ENCODE measurements around the gene MACROD2. TPM values are rescaled to one million over a fixed set of nuclear protein-coding genes. Genes with fewer than 3 reads are reported as not detected.

Gene MACROD2
- total RNA-seq, 1 experiment from 2014 or later = 1.6 TPM

- no peaks in the 10 kb centered on the region for H3K23me2 ChIP-seq (ENCODE audit: insufficient read length, low read depth, low read length, poor library complexity, severe bottlenecking)
Observed at GRCh38 chr20:15603506-15603905, 1608.2 kb downstream of the MACROD2 start.

More at GRCh38 chr20:15603506-15603905, 1608.2 kb downstream of the MACROD2 start:
- H3K23ac ChIP-seq (ENCODE audit: insufficient read length, low read depth, low read length) = no peak overlapping the region
- no peak overlapping the region for H4K8ac ChIP-seq (replicated peaks; ENCODE audit: insufficient read length, low read depth, low read length)
- H4K91ac ChIP-seq (ENCODE audit: insufficient read length, low read depth, low read length) = no peak overlapping the region
- no peaks in the 10 kb centered on the region for H3K9me3 ChIP-seq (ENCODE audit: control insufficient read depth, low read depth, low read length)
- no peaks in the 10 kb centered on the region for H3K79me2 ChIP-seq (ENCODE audit: insufficient read depth, low read length)
- no peak overlapping the region for H3K27ac ChIP-seq (ENCODE audit: insufficient read length, low read depth, low read length)
- H3K4me1 Mint-ChIP-seq = peaks cover 2 to 3% of the 10 kb centered on the region in 2 experiments; a peak in 1 of 4 replicates
- no peak overlapping the region for H3K18ac ChIP-seq (ENCODE audit: insufficient read length, low read depth, low read length)
- no peaks in the 10 kb centered on the region for H3K36me3 Mint-ChIP-seq (ENCODE audit: insufficient read depth in 1 of 3, low read depth in 3 of 3)
- H2BK5ac ChIP-seq (ENCODE audit: insufficient read length, low read length) = no peak overlapping the region
- no peak overlapping the region for H3K4me2 ChIP-seq (ENCODE audit: insufficient read depth, insufficient read length, low read length)
- no peak overlapping the region for H3K9ac ChIP-seq (ENCODE audit: extremely low read depth, insufficient read length, low read length)
- H3K79me1 ChIP-seq (ENCODE audit: insufficient read depth, low read depth, low read length, poor library complexity, severe bottlenecking) = no peaks in the 10 kb centered on the region
- no peaks in the 10 kb centered on the region for H3K4me1 ChIP-seq (ENCODE audit: insufficient read depth, low read length)
- H2BK15ac ChIP-seq (ENCODE audit: low read depth, low read length) = no peak overlapping the region
- no peaks in the 10 kb centered on the region for H3K27me3 ChIP-seq (ENCODE audit: insufficient read depth, low read length)
- no peak overlapping the region for H2BK20ac ChIP-seq (ENCODE audit: low read depth, low read length, poor library complexity, severe bottlenecking)
- H3K56ac ChIP-seq (ENCODE audit: insufficient read length, low read depth, low read length) = no peak overlapping the region
- DNase-seq = no peak
- H3K4me3 Mint-ChIP-seq = no peak overlapping the region
- H4K5ac ChIP-seq (ENCODE audit: insufficient read length, low read depth, low read length) = no peak overlapping the region
- H3K9me3 Mint-ChIP-seq = no peaks in the 10 kb centered on the region
- no peak overlapping the region for H3T11ph ChIP-seq (ENCODE audit: low read length)
- no peak overlapping the region for H2BK120ac ChIP-seq (ENCODE audit: low read depth, low read length, poor library complexity, severe bottlenecking)
- TF ChIP-seq, protein P1, sequence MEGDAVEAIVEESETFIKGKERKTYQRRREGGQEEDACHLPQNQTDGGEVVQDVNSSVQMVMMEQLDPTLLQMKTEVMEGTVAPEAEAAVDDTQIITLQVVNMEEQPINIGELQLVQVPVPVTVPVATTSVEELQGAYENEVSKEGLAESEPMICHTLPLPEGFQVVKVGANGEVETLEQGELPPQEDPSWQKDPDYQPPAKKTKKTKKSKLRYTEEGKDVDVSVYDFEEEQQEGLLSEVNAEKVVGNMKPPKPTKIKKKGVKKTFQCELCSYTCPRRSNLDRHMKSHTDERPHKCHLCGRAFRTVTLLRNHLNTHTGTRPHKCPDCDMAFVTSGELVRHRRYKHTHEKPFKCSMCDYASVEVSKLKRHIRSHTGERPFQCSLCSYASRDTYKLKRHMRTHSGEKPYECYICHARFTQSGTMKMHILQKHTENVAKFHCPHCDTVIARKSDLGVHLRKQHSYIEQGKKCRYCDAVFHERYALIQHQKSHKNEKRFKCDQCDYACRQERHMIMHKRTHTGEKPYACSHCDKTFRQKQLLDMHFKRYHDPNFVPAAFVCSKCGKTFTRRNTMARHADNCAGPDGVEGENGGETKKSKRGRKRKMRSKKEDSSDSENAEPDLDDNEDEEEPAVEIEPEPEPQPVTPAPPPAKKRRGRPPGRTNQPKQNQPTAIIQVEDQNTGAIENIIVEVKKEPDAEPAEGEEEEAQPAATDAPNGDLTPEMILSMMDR (conservative IDR thresholded peaks at IDR 0.05) = no peak
- H2BK12ac ChIP-seq (ENCODE audit: insufficient read length, low read depth, low read length) = no peak overlapping the region
- no peak overlapping the region for H3K14ac ChIP-seq (ENCODE audit: insufficient read depth, low read length)
- no peak overlapping the region for H3K27ac Mint-ChIP-seq
- no peaks in the 10 kb centered on the region for H4K20me1 ChIP-seq (ENCODE audit: control insufficient read depth, insufficient read depth, insufficient read length)
- H2AFZ ChIP-seq (ENCODE audit: low read length) = no peak overlapping the region
- no peak overlapping the region for H3K4ac ChIP-seq (ENCODE audit: low read depth, low read length)
- H3K27me3 Mint-ChIP-seq (ENCODE audit: low read depth) = no peaks in the 10 kb centered on the region; the same call in none of the 2 replicates
- no peak overlapping the region for H2AK5ac ChIP-seq (ENCODE audit: insufficient read length, low read length)

Data from H9 (cell line).